ENCODE data around the gene IKZF3.
"Not testable (repeated sequence)": the region's sequence is repeated elsewhere in the genome, so short reads cannot be mapped to it uniquely, and the experiment has no call there.

The IKZF3 gene

GRCh38 chr17:39714234-39714633 is 149.9 kb downstream of the IKZF3 start:
- DNase-seq: no peak

GRCh38 chr17:39711851-39712250 is 152.3 kb downstream of the IKZF3 start:
- DNase-seq: no peak

GRCh38 chr17:39711071-39711470 is 153.0 kb downstream of the IKZF3 start:
- DNase-seq: not testable (repeated sequence)

GRCh38 chr17:39709998-39710964 is 153.8 kb downstream of the IKZF3 start:
- no peak for DNase-seq

- no peak for DNase-seq
Measured at GRCh38 chr17:39709319-39709997, 154.7 kb downstream of the IKZF3 start.

Measured in suppressor macrophage treated with lipopolysaccharide for 4 hours (primary cell).